PC-3 (cell line): Measurements from ENCODE around the gene POP4.

Source experiments
- EZH2phosphoT487 ChIP-seq: fragments of 300-600 bp; sonication (generic); IDR thresholded peaks from 2 replicates; pipeline ENCODE4 v1.6.1; 2018; ENCODE audit warnings: mild to moderate bottlenecking, antibody characterized with exemption, low read length, borderline replicate concordance
- TF ChIP-seq, protein P1 (sequence below): fragments of 300-600 bp; sonication (generic); conservative IDR thresholded peaks from 2 replicates; pipeline ENCODE4 v1.5.1; 2017; ENCODE audit warnings: antibody characterized with exemption, low read depth, mild to moderate bottlenecking, low read length

DNA sequence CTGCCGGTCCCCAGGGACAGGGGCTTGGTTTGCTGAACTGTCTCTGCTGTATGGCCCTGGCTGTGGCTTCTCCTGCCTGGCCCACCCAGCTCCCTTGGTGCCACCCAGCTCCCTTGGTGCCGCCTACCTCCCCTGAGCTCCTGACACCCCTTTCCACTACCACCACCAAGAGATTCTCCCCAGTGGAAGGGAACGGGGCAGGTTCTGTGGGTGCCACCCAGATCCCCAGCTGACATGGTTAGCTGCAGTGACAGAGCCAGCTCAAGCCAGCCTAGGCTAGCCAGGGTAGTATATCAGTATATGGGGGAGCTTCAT lies 28.5 kb upstream of the POP4 start:
- TF ChIP-seq EZH2phosphoT487: no peak
- TF ChIP-seq, protein P1, sequence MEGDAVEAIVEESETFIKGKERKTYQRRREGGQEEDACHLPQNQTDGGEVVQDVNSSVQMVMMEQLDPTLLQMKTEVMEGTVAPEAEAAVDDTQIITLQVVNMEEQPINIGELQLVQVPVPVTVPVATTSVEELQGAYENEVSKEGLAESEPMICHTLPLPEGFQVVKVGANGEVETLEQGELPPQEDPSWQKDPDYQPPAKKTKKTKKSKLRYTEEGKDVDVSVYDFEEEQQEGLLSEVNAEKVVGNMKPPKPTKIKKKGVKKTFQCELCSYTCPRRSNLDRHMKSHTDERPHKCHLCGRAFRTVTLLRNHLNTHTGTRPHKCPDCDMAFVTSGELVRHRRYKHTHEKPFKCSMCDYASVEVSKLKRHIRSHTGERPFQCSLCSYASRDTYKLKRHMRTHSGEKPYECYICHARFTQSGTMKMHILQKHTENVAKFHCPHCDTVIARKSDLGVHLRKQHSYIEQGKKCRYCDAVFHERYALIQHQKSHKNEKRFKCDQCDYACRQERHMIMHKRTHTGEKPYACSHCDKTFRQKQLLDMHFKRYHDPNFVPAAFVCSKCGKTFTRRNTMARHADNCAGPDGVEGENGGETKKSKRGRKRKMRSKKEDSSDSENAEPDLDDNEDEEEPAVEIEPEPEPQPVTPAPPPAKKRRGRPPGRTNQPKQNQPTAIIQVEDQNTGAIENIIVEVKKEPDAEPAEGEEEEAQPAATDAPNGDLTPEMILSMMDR: no peak
